HG03060 (cell line): ENCODE measurements around the gene CCDC187.

Experiments used
- ATAC-seq: cut with Tn5 transposase; IDR thresholded peaks from one replicate; pipeline ENCODE4 v1.9.1; 2021; ENCODE audit warnings: low read depth, moderate number of reproducible peaks; ENCODE audit not compliant: unreplicated experiment

CCDC187 gene

DNA sequence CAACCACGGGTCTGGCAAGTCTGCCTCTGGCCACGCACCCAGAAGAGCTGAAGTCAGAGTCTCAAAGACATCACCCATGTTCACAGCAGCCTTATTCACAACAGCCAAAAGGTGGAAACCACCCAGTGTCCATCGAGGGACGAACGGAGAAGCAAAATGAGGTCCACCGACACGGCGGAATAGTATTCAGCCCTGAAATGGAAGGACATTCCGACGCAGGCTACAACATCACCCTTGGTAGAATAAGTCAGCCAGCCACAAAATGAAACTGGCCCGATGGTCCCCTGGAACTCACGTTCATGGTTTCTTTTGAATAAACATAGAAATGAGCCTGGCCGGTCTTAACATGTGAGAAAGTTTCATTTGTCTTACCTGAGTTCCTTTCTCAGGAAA, 16.9 kb downstream of the CCDC187 start:
- ATAC-seq: no peak

DNA sequence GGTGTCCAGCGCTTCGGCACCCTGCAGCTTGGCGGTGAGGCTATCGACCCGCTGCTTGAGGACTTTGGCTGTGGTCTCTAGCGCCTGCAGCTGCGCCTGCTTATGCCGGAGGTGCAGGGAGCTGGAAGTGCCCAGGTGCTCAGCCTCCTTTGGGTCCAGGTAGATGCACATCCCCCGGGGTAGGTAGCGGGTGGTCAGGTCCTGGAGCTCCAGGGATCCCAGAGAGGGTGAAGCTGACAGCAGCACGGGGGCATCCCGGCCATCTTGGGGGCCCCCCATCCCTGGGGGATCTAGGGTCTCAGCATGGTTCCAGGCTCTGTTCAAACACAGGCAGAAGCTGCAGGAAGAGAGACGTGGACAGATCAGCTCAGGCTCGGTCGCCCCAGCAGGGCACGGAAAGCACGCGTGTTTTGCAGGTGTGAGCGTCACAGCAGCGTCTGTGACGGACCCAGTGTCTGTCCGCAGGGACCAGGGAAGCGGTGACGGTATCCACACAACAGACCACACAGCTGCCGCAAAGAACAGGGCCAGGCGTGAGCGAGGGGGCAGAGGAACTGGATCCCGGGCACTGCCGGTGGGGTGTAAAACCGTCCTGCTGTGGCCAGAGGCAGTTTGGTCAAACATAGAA, 17.4 kb downstream of the CCDC187 start:
- ATAC-seq: no peak

DNA sequence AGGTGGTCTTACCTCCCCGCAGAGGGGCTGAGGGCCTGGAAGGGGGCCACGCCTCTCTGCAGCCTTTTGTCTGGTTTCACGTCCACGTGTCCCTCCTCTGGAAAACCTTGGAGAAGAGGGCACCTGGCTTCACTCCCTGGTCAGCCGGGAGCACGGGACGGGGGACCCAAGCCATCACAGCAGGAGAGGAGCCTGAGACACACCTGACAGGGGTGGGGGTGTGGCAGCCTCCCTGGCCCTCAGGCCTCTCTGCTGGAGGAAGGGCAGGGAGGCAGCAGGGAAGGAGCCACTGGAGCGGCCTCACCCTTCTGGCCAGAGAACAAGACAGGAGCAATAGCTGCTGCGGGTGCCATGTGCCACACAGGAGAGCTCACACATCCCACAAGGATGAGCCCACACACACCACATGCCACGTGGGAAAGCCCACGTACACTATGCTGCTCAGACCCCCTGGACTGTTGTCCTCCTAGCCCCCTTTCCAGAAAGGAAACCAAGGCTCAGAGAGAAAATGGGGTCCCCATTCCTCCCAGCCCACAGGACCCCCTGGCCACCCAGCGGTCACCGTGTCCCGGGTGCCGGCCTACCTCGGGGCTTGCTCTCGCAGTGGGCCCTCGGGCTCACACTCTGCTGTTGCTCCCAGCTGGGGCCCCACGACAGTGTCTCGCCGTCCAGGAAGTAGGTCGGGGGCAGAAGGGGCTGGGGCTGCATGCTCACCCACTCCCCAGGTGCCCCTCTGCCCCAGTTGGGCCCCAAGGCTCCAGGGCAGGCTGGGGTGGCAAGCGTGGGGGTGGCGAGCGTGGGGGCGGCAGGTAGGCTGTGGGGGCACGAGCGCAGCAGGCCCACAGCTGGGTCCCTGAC, 18.2 kb downstream of the CCDC187 start:
- ATAC-seq: no peak

DNA sequence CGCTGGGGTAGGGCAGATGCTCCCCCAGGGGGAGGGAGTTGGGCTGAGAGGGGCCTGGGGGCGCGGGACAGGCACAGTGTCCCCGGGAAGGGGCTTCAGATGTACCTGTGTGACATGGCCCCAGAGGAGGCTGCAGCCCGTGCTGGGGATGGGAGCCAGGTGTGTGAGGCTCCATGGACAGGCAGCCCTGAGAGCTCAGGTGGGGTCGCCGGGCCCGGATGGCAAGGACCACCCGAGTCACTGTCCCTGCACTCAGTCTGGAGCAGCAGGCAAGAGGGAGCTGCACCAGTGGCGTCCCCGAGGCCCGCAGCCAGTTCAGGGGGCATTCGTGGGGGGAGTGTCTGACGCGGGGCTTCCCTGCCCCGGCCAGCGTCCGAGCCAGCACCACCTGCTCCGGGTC, 18.9 kb downstream of the CCDC187 start:
- ATAC-seq: no peak

DNA sequence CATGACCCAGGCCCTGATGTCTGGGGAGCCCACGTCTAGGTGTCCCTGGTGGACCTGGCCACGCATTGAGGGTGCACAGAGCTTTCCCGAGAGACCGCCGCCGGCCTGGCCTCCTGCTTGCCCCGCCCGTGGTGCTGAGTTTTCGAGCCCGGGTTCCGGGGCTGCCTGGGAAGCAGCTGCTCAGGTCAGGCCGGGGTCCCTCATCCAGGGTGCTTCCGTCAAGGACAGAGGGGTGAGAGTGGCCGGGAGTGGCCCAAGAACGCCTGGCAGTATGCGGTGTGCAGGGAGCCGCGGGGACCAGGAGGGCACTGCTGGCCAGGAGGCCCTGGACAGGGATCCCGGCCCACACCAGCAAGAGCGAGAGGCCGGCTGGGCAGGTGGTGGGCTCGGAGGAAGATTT, 19.6 kb downstream of the CCDC187 start:
- no peak for ATAC-seq

DNA sequence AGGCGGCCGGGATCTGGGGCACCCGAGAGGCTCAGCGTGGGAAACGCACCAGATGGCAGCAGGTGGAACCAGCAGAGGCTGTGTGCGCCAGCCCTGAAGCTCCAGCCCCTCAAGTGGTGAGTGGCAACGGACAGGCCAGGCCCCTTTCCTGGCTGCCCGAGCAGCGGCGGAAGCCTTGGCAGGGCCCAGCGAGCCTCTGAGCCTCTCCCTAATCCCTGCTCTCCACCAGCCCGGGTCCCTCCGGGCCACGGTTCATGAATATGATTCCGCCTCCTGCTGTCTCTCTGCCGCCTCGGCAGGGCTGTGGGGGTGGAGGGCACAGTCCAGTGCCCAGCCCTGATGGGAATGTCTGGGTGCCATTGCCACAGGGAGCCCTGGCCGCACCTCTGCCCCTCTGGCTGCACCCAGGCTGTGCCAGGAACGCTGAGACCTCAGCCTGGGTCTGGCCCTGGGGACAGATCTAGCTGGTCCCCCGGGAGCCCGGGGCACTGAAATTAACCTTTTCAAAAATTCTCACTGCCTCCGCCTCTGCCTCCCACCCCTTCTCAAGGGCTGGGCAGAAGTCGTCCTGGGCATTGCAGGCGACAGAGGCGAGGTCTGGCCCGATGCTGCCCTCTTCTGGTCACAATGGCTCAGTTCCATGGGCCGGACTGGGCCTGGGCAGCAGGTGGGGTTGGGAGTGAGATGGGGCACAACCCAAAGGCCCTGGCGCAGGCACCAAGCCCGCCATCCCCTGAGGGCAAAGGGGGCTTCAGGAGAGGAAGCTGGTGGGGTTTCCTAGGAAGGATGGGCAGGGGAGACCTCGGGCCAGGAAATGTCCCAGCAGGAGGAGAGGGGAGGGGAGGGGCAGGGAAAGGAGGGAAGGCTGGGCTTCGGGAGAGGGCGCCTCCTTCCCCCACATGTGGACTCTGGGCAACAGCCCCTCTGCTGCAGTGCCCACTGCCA, 20.3 kb downstream of the CCDC187 start:
- ATAC-seq: peak; percentile 67

DNA sequence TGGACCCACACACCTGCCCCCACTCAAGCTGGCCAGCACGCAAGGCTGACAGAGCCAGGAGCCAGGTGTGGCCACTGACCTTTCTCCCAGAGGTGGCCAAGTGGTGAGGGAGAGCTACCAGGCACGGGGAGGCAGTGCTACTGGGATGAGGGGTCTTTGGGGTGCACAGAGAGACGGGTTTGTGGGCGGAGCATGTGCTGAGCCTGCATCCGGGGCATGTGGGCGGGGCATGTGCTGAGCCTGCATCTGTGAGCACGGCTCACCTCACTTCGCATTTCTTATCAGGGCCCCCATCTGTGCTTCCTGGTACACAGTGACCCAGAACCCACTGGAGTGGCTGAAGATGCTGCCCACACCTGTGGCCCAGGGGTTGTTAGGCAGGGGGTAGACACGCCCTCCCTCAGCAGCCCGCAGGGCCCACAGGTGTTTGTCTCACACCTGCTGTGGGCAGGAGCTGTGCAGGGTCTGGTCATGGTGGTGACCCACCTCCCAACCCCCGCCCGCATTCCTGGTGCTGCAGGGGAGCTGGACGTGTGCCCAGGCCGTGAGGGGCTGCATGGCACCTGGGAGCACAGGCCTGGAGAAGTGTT, 21.5 kb downstream of the CCDC187 start:
- ATAC-seq: no peak

DNA sequence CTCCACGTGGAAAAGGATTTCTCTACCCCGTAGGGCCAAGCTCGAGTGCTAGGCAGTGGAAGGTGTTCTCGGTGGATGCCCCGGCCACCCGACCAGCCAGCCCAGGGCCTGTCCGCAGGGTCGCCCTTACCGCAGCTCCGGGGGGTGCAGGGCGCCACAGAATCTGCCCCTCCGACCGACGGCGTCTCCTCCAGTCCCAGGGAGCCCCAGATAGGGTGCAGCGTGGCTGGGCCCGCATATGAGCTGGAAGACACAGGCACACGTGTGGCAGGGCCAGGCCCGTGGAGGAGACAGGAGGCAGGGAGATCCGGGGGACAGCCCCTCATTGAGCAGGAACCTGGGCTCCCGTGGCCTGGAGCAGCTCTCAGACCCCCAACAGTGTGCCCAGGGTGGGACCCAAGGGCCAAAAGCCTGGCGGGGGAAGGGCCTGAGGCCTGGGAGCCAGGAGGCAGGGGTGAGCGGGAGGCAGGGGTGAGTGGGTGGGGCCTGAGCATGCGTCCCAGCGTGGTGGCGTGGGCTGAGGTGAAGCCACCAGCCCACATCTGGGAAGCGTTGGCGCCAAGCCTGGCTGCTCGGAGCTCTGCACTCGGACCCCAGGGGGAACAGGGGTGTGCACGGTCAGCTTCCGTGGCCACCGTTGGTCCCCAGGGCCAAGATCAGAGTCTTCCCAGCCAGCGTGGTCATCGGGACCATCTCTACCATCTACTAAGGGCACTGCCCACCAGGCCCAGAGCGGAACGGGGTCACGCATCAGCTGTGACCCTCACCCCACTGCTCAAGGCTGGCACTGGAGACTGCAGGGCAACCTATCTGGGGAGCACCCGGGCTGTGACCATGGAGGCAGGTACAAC, 22.2 kb downstream of the CCDC187 start:
- no peak for ATAC-seq

DNA sequence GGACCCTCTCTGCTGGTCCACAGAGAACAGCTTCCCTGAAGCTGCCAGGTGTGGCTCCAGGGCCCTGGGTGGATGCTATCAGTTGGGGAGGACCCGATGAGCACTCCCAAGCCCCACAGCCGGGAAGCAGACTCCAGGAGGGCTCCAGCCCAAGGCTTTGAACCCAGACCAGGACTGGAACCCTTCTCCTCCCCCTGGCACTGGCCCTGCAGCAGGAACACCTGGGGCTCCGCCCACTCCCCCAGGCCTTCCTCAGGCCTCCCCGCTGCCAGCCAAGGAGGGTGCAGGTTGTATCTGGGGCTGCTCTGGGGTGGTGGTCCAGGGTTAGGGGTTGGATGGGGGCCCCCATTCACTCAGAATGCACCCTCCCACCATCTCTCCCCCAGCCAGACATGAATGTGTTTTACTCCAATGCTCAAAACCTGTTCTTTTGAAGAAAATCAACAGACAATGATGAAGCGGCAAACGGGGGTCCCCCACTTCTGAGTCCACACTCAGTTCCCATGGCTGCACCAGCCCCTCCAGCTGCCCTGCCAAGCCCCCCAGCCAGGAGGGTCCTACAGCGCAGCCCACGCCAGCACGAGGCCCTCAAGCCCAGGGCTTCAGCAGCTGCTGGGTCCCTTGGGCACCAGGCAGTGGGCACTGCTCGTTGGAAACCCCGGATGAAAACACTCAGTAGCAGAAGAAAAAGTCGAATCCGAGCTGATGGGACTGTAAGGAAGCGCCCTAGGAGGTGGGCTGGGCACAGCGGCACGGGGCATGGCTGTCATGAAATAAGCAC, 23.2 kb downstream of the CCDC187 start:
- ATAC-seq: no peak

DNA sequence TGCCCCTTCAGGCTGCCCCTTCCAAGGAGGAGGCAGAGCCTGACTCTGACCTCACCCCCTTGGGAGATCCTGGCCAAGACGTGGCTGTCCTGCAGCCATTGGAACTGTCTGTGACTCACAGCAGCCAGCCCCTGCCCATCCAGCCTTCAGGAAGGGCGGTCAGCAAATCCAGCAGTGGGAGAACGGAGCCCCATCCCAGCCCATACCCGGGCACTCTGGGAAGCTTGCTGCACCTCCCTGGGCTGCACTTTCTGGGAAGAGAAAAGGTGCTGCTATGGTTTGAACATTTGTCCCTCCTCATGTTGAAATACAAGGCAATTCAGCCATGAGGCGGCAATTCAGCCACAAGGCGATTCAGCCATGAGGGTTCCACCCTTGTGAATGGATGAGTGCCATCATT, 24.4 kb downstream of the CCDC187 start:
- no peak for ATAC-seq

DNA sequence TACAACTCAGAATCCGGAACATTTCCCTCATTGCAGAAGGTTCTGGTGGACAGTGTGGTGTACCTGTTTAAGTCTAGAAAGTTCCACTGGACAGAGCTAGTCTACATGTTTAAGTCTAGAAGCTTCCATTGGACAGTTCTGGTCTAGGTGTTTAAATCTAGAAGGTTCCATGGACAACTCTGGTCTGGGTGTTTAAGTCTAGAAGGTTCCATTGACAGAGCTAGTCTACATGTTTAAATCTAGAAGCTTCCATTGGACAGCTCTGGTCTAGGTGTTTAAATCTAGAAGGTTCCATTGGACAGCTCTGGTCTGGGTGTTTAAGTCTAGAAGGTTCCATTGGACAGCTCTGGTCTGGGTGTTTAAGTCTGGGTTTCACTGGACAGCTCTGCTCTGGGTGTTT, 25.0 kb downstream of the CCDC187 start:
- ATAC-seq: no peak

DNA sequence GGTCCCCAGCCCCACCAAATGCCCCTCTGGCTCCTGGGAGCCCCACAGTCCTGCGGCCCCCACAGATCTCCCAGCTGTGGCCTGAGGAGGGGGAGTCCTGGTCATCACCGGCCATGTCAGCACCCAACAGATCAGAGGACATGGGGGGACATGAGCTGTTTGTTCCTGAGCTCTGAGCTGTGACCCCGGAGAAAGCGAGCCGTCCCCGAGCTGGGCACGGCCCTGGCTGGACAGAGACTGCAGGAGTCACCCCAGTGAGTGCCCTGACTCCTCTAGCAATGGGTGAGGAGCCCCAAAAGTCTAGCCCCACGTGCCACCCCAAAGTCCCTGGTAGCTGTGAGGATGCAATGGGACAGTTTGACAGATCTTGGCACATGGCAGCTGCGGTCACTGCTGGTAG, 25.7 kb downstream of the CCDC187 start:
- no peak for ATAC-seq

DNA sequence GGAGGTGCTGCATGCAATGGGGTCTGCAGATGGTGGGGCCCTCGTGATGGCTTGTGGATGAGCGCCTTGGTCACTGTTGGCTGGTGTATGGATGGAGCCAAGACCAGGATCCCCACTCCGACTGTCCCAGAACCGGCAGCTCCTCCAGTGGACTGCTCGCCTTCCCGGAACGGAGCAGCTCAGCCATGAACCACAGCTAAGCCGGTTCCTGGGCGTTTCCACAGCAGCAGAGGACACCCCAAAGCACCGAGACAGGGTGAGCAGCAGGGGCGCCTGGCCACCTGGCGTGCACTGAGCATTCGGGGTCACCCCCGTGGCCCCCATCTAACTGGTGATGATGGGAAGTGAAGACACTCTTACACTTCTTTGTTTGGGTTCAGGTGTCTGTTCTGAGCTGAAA, 26.1 kb downstream of the CCDC187 start:
- no peak for ATAC-seq

DNA sequence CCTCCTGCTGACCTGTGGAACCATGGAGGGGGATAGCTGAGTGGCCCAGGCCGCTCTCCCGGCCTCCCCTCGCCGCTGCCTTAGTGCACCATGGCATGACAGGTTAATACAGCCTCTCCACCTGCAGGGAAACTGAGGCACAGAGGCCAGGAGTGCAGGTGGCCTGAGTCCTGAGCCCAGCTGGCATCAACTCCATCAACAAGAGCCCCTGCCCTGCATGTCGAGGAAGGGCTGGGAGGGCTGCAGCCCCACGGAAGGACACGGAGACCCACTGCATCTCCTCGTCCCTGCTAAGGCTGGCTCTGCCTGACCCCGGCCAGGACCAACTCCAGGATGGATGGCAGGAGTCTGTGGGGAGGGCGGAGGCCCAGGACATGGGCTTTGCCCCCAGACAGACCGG, 27.2 kb downstream of the CCDC187 start:
- no peak for ATAC-seq

DNA sequence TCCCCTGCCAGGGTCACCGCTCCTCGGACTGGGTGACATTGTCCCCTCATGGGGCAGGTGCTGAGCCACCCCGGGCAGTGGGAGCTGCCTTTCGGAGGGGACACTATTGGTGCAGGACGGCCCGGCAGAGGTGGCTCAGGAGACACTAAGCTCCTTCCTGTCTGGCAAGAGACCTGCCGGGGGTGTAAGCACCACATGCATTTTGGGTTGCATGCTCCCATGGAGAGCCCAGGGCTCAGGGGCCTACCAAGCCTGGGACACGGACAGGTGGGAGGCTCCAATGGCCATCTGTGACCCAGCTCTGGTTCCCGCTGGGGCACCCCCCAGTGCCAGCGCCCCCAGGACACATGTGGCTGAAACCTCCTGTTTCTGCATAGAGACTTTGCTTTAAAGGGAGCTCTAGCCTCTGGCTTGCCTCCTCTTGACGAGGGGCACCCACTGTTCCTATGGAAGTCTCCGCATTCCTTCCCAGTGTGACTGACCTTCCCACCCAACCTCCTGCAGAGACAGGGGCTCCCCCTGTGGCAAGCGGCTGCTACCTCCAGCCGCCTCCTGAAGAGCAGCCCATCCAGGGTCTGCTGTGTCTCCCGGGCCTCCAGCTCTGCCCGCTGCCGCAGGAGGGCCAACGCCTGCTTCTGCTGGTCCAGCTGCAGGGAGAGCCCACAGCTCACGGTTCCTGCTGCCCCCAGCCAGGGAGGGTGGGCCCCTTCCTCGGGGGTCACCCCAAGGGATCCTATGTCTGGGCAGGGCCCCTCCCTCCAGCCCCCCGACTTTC, 28.1 kb downstream of the CCDC187 start:
- no peak for ATAC-seq

DNA sequence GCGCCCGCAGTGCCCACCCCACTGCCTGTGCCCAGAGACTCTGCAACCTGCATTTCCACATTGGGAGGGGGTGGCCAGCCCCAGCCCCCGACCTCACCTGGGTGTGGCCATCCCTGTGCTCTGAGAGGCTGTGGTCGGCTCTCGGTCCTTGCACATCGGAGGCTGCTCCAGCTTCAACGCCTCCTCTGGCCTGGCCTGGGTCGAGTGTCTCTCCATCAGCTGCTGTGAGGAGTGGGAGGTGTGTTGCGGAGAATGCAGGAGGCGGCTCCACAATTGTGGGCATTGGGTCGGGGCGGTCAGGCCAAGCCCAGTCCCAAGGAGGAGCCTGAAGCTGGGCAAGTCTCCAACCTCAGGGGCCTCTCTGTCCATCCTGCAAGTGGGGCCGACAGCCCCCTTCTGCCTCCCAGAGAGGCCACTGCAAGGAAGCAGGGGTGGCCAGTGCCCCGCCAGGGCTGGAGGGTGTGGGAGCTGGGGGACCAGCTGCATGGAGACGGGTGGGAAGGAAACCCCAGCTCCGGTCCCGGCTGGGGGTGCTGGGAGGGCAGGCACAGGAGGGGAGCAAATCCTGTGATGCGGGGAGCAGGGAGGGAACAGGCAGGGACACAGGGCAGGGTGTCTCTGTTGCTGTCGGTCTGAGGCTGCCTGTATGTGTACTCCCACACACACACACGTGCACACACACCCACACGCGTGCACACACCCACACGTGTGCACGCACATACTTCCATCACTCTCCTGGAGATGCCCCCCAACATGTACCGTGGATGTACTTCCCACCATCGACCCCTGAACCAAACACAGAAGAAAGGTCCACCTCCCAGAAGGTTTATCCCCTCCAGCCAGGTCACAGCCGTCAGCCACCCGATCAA, 28.9 kb downstream of the CCDC187 start:
- ATAC-seq: no peak
